Prostate gland (tissue), 2 donors: ENCODE results near the gene HMOX1.

Experiments
- POLR2A ChIP-seq: fragments of 450-650 bp; IDR thresholded peaks from one replicate; pipeline ENCODE4 v1.6.1; 2016; ENCODE audit warnings: antibody characterized with exemption, mild to moderate bottlenecking
- POLR2AphosphoS5 ChIP-seq: sonication (generic); formaldehyde crosslinking; IDR thresholded peaks from one replicate; pipeline ENCODE4 v1.6.1; 2017; ENCODE audit warnings: antibody characterized with exemption
- TF ChIP-seq, protein P1 (sequence below), 4 experiments: fragments of 200-600 bp in 2 of 4; fragments of 450-650 bp in 2 of 4; sonication (generic) in 2 of 4; IDR thresholded peaks; 1 replicate in 3 of 4; 2 replicates in 1 of 4; pipeline ENCODE4 v1.5.1; 2016 to 2019; ENCODE audit warnings: antibody characterized with exemption in 4 of 4, mild to moderate bottlenecking in 2 of 4, moderate library complexity in 2 of 4

DNA sequence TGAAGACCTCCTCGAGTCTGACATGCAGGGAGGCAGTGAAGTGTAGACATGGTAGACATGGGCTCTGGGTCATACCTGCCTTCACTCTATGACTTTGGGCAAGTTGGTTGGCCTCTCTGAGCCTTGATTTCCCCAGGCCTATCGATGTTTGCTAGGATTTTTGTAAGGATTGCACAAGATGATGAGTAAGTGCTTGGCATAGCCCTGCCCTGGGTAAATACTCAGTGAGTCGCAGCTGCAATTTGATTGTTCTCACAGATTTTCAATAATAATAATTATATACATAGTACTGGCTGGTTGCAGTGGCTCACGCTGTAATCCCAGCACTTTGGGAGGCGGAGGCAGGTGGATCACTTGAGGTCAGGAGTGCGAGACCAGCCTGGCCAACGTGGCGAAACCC, 37.2 kb downstream of the HMOX1 start:
- TF ChIP-seq, protein P1, sequence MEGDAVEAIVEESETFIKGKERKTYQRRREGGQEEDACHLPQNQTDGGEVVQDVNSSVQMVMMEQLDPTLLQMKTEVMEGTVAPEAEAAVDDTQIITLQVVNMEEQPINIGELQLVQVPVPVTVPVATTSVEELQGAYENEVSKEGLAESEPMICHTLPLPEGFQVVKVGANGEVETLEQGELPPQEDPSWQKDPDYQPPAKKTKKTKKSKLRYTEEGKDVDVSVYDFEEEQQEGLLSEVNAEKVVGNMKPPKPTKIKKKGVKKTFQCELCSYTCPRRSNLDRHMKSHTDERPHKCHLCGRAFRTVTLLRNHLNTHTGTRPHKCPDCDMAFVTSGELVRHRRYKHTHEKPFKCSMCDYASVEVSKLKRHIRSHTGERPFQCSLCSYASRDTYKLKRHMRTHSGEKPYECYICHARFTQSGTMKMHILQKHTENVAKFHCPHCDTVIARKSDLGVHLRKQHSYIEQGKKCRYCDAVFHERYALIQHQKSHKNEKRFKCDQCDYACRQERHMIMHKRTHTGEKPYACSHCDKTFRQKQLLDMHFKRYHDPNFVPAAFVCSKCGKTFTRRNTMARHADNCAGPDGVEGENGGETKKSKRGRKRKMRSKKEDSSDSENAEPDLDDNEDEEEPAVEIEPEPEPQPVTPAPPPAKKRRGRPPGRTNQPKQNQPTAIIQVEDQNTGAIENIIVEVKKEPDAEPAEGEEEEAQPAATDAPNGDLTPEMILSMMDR (IDR thresholded peaks at IDR 0.05): no peak
- TF ChIP-seq POLR2A (no peak), POLR2AphosphoS5 (no peak)
